HepG2 (cell line): ENCODE data around the gene PRKCE. TPM values are rescaled to one million over a fixed set of nuclear protein-coding genes. Genes with fewer than 3 reads are reported as not detected.

ENCODE experiments used
- AHR ChIP-seq: IDR thresholded peaks from 2 replicates; pipeline ENCODE4 v1.6.1; 2018; ENCODE audit warnings: missing genetic modification reagents, missing compliant biosample characterization
- AKNA ChIP-seq: sonication (generic); formaldehyde crosslinking; IDR thresholded peaks from 2 replicates; pipeline ENCODE4 v1.4.0; 2020; ENCODE audit warnings: missing genetic modification reagents, borderline replicate concordance
- DPF2 ChIP-seq: sonication (generic); formaldehyde crosslinking; IDR thresholded peaks from 2 replicates; pipeline ENCODE4 v1.4.0; 2020; ENCODE audit warnings: mild to moderate bottlenecking, low read depth, missing genetic modification reagents, borderline replicate concordance
- HMG20A ChIP-seq: IDR thresholded peaks from 2 replicates; pipeline ENCODE4 v1.6.1; 2016; ENCODE audit warnings: borderline replicate concordance
- HNF4A ChIP-seq: sonication (generic); formaldehyde crosslinking; IDR thresholded peaks from 2 replicates; pipeline ENCODE4 v1.4.0; 2020; ENCODE audit warnings: missing genetic modification reagents
- JDP2 ChIP-seq: sonication (generic); formaldehyde crosslinking; IDR thresholded peaks from 2 replicates; pipeline ENCODE4 v1.8.1; 2022; ENCODE audit warnings: missing genetic modification reagents, borderline replicate concordance
- MTA3 ChIP-seq: sonication (generic); formaldehyde crosslinking; IDR thresholded peaks from 2 replicates; pipeline ENCODE4 v1.4.0; 2020; ENCODE audit warnings: missing genetic modification reagents
- NCOA2 ChIP-seq: sonication (generic); formaldehyde crosslinking; IDR thresholded peaks from 2 replicates; pipeline ENCODE4 v1.8.0; 2022; ENCODE audit warnings: inconsistent platforms
- PAXIP1 ChIP-seq: sonication (generic); formaldehyde crosslinking; conservative IDR thresholded peaks from 2 replicates; pipeline ENCODE4 v1.4.0; 2020; ENCODE audit warnings: mild to moderate bottlenecking, missing genetic modification reagents, moderate library complexity
- SKI ChIP-seq: fragments of 450-650 bp; IDR thresholded peaks from one replicate; pipeline ENCODE4 v1.6.1; 2018; ENCODE audit warnings: mild to moderate bottlenecking; ENCODE audit not compliant: partially characterized antibody
- SMAD9 ChIP-seq: sonication (generic); formaldehyde crosslinking; IDR thresholded peaks from 2 replicates; pipeline ENCODE4 v1.5.1; 2020; ENCODE audit warnings: mild to moderate bottlenecking, missing genetic modification reagents
- SOX5 ChIP-seq: IDR thresholded peaks from 2 replicates; pipeline ENCODE4 v1.6.1; 2016; ENCODE audit warnings: borderline replicate concordance
- TAF15 ChIP-seq: fragments of 200-400 bp; formaldehyde crosslinking; IDR thresholded peaks from one replicate; pipeline ENCODE4 v1.6.1; 2018; ENCODE audit warnings: mild to moderate bottlenecking, low read depth, low read length; ENCODE audit not compliant: poor library complexity, severe bottlenecking
- TBP ChIP-seq: sonication (generic); formaldehyde crosslinking; IDR thresholded peaks from 2 replicates; pipeline ENCODE4 v1.5.0; 2020; ENCODE audit warnings: missing genetic modification reagents
- TP53 ChIP-seq: sonication (generic); formaldehyde crosslinking; conservative IDR thresholded peaks from 2 replicates; pipeline ENCODE4 v1.4.0; 2020; ENCODE audit warnings: missing genetic modification reagents
- TRIM24 ChIP-seq: sonication (generic); formaldehyde crosslinking; IDR thresholded peaks from 2 replicates; pipeline ENCODE4 v1.8.0; 2022; ENCODE audit warnings: mild to moderate bottlenecking, missing genetic modification reagents
- ZBTB38 ChIP-seq: sonication (generic); formaldehyde crosslinking; IDR thresholded peaks from 2 replicates; pipeline ENCODE4 v1.5.1; 2020; ENCODE audit warnings: mild to moderate bottlenecking, missing genetic modification reagents
- polyA plus RNA-seq, 8 experiments: library from polyadenylated mRNA; depleted of rRNA in 3 of 8; stranded (reverse) in 7 of 8; unstranded in 1 of 8; fragments of >200 nt; fragmentation: Illumina TruSeq in 4 of 8; extraction: Trizol in 4 of 8; gene quantifications; 2 replicates each; pipeline versions ENCODE4 v1.2.1 to v1.2.3, GENCODE V29; 2011 to 2016; ENCODE audit warnings: low read depth in 4 of 8, missing spikeins in 1 of 8, mixed read lengths in 1 of 8; ENCODE audit not compliant: insufficient read depth in 1 of 8
- total RNA-seq, 5 experiments: library from RNA; depleted of rRNA; stranded (reverse); fragments of >200 nt; fragmentation: Illumina TruSeq; extraction: Trizol; gene quantifications; 2 replicates each; pipeline ENCODE4 v1.2.3, GENCODE V29; 2016; ENCODE audit warnings: low read depth in 1 of 5
- TF ChIP-seq, protein P1 (sequence below): sonication (generic); formaldehyde crosslinking; IDR thresholded peaks from 2 replicates; pipeline ENCODE4 v1.4.0; 2020; ENCODE audit warnings: missing genetic modification reagents

PRKCE gene
- total and polyA plus RNA-seq, 2 of the 13 experiments (the other 11 are each of a cell fraction or from before 2014, with no cell fraction given): 1.0 to 3.9 TPM

GRCh38 chr2:45960057-45960863, 308.8 kb downstream of the PRKCE start (continued):
- TF ChIP-seq SKI (peak; percentile 56), PAXIP1 (CRISPR knock-in tag) (peak; percentile 73), TAF15 (no peak), AKNA (CRISPR knock-in tag) (no peak), AHR (CRISPR knock-in tag) (no peak), ZBTB38 (CRISPR knock-in tag) (no peak), TBP (CRISPR knock-in tag) (no peak), JDP2 (no peak), TP53 (CRISPR knock-in tag) (no peak), TRIM24 (CRISPR knock-in tag) (0 out of 2 replicates have a peak, but pooled peaks have one; percentile 13), NCOA2 (peak; percentile 56; the same call in 1 of the 2 replicates), HNF4A (peak; percentile 71), SMAD9 (CRISPR knock-in tag) (no peak), HMG20A (peak; percentile 71; the same call in 1 of the 2 replicates), MTA3 (CRISPR knock-in tag) (no peak), SOX5 (CRISPR knock-in tag) (peak; percentile 40; the same call in 1 of the 2 replicates), DPF2 (CRISPR knock-in tag) (peak; percentile 36; the same call in 1 of the 2 replicates)
- TF ChIP-seq, protein P1, sequence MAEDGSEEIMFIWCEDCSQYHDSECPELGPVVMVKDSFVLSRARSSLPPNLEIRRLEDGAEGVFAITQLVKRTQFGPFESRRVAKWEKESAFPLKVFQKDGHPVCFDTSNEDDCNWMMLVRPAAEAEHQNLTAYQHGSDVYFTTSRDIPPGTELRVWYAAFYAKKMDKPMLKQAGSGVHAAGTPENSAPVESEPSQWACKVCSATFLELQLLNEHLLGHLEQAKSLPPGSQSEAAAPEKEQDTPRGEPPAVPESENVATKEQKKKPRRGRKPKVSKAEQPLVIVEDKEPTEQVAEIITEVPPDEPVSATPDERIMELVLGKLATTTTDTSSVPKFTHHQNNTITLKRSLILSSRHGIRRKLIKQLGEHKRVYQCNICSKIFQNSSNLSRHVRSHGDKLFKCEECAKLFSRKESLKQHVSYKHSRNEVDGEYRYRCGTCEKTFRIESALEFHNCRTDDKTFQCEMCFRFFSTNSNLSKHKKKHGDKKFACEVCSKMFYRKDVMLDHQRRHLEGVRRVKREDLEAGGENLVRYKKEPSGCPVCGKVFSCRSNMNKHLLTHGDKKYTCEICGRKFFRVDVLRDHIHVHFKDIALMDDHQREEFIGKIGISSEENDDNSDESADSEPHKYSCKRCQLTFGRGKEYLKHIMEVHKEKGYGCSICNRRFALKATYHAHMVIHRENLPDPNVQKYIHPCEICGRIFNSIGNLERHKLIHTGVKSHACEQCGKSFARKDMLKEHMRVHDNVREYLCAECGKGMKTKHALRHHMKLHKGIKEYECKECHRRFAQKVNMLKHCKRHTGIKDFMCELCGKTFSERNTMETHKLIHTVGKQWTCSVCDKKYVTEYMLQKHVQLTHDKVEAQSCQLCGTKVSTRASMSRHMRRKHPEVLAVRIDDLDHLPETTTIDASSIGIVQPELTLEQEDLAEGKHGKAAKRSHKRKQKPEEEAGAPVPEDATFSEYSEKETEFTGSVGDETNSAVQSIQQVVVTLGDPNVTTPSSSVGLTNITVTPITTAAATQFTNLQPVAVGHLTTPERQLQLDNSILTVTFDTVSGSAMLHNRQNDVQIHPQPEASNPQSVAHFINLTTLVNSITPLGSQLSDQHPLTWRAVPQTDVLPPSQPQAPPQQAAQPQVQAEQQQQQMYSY (CRISPR knock-in tag): no peak
